ENCODE results near the gene ATP8A1.

The ATP8A1 gene

GRCh38 chr4:42642845-42643615, 13.9 kb downstream of the ATP8A1 start:
- no peaks in the 10 kb centered on the region for H3K27me3 ChIP-seq (ENCODE audit: control insufficient read depth, insufficient read depth, low read length)
- TF ChIP-seq, protein P1, sequence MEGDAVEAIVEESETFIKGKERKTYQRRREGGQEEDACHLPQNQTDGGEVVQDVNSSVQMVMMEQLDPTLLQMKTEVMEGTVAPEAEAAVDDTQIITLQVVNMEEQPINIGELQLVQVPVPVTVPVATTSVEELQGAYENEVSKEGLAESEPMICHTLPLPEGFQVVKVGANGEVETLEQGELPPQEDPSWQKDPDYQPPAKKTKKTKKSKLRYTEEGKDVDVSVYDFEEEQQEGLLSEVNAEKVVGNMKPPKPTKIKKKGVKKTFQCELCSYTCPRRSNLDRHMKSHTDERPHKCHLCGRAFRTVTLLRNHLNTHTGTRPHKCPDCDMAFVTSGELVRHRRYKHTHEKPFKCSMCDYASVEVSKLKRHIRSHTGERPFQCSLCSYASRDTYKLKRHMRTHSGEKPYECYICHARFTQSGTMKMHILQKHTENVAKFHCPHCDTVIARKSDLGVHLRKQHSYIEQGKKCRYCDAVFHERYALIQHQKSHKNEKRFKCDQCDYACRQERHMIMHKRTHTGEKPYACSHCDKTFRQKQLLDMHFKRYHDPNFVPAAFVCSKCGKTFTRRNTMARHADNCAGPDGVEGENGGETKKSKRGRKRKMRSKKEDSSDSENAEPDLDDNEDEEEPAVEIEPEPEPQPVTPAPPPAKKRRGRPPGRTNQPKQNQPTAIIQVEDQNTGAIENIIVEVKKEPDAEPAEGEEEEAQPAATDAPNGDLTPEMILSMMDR (IDR thresholded peaks at IDR 0.05) = no peak
- H3K9me3 ChIP-seq (ENCODE audit: control insufficient read depth, low read length) = no peaks in the 10 kb centered on the region
- H3K9ac ChIP-seq = no peak overlapping the region
- no peak overlapping the region for H3K27ac ChIP-seq
- H3K79me2 ChIP-seq = peaks cover 11% of the 10 kb centered on the region
- H2AFZ ChIP-seq = no peak overlapping the region
- no peaks in the 10 kb centered on the region for H3K36me3 ChIP-seq (ENCODE audit: control insufficient read depth, insufficient read depth, low read length)
- no peak overlapping the region for H3K4me2 ChIP-seq (ENCODE audit: low read length)
- no peak overlapping the region for H3K4me3 ChIP-seq (ENCODE audit: low read depth, low read length)
- H3K4me1 ChIP-seq = no peaks in the 10 kb centered on the region

DNA sequence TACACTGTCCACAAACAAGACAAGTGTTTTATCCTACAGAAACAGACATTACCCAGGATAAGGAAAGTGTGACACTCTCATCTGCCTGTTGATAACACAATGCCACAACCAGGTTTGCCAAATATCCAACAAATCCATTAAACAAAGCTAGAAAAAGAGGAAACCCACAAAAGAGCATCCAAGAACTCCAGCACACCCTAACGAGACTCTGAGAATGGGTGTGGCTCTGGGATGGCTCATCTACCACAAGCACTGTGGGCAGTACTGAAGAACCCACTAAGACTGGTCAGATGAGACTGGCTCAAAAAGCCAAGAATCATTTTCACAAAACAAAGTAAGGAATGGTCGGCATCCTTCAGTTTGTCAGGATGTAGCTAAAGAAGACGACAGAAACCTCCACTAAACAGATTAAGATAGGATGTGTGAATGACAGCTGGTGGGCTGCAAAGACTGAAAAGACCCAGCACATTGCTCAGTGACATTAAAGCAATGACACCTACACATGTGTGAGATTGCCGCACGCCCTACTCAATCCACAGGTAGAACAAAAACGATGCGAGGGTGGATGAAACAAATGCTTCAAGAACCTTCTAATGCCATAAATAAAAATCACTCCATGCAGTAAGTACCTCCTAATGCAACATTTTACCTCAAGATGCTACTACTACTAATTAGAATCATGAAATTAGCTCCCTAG, 14.7 kb downstream of the ATP8A1 start:
- Histone ChIP-seq H3K4me1 (no peaks in the 10 kb centered on the region), H3K9ac (no peak overlapping the region), H3K27me3 (ENCODE audit: control insufficient read depth, insufficient read depth, low read length) (no peaks in the 10 kb centered on the region), H3K36me3 (ENCODE audit: control insufficient read depth, insufficient read depth, low read length) (no peaks in the 10 kb centered on the region), H3K4me3 (ENCODE audit: low read depth, low read length) (no peak overlapping the region), H3K27ac (no peak overlapping the region), H3K9me3 (ENCODE audit: control insufficient read depth, low read length) (no peaks in the 10 kb centered on the region), H3K79me2 (peaks cover 11% of the 10 kb centered on the region), H2AFZ (no peak overlapping the region), H3K4me2 (ENCODE audit: low read length) (no peak overlapping the region)
- TF ChIP-seq, protein P1 (IDR thresholded peaks at IDR 0.05) = no peak

DNA sequence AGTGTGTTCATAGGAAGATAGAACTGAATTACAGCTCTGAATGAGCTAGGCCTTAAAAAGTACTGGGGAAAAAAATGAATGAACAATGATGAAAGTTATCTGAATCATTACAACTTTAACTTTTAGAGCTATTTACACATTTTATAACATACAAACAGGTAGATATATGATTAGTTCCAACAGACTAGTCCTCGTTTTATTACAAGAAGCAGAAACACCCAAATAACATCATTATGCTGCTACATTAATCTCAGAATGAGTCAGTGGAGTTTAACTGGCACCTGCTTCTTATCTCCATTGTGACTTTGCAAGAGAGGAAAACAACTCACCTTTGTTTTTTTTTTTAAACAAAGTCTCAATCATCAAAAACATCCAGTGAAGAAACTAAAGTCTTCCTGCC, 15.2 kb downstream of the ATP8A1 start:
- H3K9ac ChIP-seq = no peak overlapping the region
- no peaks in the 10 kb centered on the region for H3K4me1 ChIP-seq
- H3K27ac ChIP-seq = no peak overlapping the region

DNA sequence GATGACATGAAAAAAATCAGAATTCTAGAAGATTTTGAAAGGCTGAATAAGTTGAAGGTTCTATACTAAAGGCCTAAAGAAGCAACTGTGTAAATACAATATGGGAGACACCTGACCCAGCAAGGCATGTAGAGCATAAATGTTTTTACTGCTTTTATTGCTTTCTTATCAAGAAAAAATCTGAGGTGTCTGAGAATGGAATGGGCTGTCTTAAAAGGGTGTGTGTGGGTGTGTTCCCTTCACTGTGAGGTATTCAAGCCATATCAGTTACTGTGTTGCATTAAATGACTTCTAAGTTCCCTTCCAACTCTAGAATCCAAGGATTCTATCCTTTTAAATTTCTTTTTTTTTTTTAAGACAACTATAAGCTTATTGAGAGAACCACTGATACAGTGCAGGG, 15.7 kb downstream of the ATP8A1 start:
- Histone ChIP-seq H3K4me2 (ENCODE audit: low read length) (peak overlapping the region; percentile 8), H3K36me3 (ENCODE audit: control insufficient read depth, insufficient read depth, low read length) (no peaks in the 10 kb centered on the region), H3K27me3 (ENCODE audit: control insufficient read depth, insufficient read depth, low read length) (no peaks in the 10 kb centered on the region), H3K4me1 (no peaks in the 10 kb centered on the region), H3K9me3 (ENCODE audit: control insufficient read depth, low read length) (no peaks in the 10 kb centered on the region), H2AFZ (no peak overlapping the region), H3K79me2 (peaks cover 11% of the 10 kb centered on the region), H3K9ac (no peak overlapping the region), H3K27ac (no peak overlapping the region), H3K4me3 (ENCODE audit: low read depth, low read length) (no peak overlapping the region)
- TF ChIP-seq, protein P1 (IDR thresholded peaks at IDR 0.05) = no peak

More for the DNA sequence above, 15.2 kb downstream of the ATP8A1 start:
- no peaks in the 10 kb centered on the region for H3K27me3 ChIP-seq (ENCODE audit: control insufficient read depth, insufficient read depth, low read length)
- no peak overlapping the region for H3K4me3 ChIP-seq (ENCODE audit: low read depth, low read length)
- no peaks in the 10 kb centered on the region for H3K9me3 ChIP-seq (ENCODE audit: control insufficient read depth, low read length)
- H3K36me3 ChIP-seq (ENCODE audit: control insufficient read depth, insufficient read depth, low read length) = no peaks in the 10 kb centered on the region
- H2AFZ ChIP-seq = no peak overlapping the region
- no peak overlapping the region for H3K4me2 ChIP-seq (ENCODE audit: low read length)
- peaks cover 11% of the 10 kb centered on the region for H3K79me2 ChIP-seq
- TF ChIP-seq, protein P1 (IDR thresholded peaks at IDR 0.05) = no peak

All from parathyroid adenoma (tissue), 2 donors.